Left ventricle myocardium superior (tissue), 1 donor: ENCODE measurements around the gene TCEA2. TPM values are rescaled to one million over a fixed set of nuclear protein-coding genes. Genes with fewer than 3 reads are reported as not detected.

Experiments used
- ATAC-seq: fragments of 200-7000 bp; cut with Tn5 transposase; one replicate; pipeline ENCODE4 v1.9.1; 2020; ENCODE audit warnings: mild to moderate bottlenecking, moderate library complexity
- DNase-seq: peaks from one replicate; pipeline ENCODE4 v3.0.0-alpha.2; 2020
- intact Hi-C: fragments of 100-400 bp; cut with micrococcal nuclease; formaldehyde crosslinking; loops from one replicate; pipeline ENCODE4 v1.11.0; 2022
- long read RNA-seq: library from polyadenylated mRNA; unstranded; transcript quantifications from one replicate; pipeline ENCODE4 v2.0.0, GENCODE V29; 2021
- total RNA-seq: library from RNA; stranded (reverse); fragmentation: NEBNext Ultra II Directional; extraction: Animal tissue kit (Norgen Biotek cat#: 25700); gene quantifications from one replicate; pipeline ENCODE4 v1.2.1, GENCODE V29; 2021
- donor health status: DM: no; HTN: yes; CAD: no; lungs with severe emphysema.

Gene TCEA2
- total RNA-seq, result 35.6 TPM
- long read RNA-seq, transcript TCEA2-202 (10 exons, 1,235 nt), result major isoform, 54 of 73 reads
- long read RNA-seq, partial matches to known transcripts, result 4 of 73 reads
- long read RNA-seq, other reads (novel, unspliced or antisense), result 14 of 73 reads

GRCh38 chr20:64062596-64063388, at the start of gene TCEA2:
TSS of gene TCEA2 (plus strand) at chr20:64063198. CDS start at chr20:64063313, 115 bp downstream.
- DNase-seq (peak; percentile 99), ATAC-seq (peak; percentile 95)
- intact Hi-C loops, result no loop called here

- intact Hi-C loops, result no loop called here
- ATAC-seq (no peak), DNase-seq (no peak)
These were observed 47.4 kb upstream of the TCEA2 start for GRCh38 chr20:64015635-64016034.

GRCh38 chr20:64021124-64021975, 41.6 kb upstream of the TCEA2 start:
- ATAC-seq (no peak), DNase-seq (no peak)
- intact Hi-C loops, result no loop called here

GRCh38 chr20:64022671-64023360, 40.2 kb upstream of the TCEA2 start:
- no peak for DNase-seq
- intact Hi-C loops, result no loop called here

DNA sequence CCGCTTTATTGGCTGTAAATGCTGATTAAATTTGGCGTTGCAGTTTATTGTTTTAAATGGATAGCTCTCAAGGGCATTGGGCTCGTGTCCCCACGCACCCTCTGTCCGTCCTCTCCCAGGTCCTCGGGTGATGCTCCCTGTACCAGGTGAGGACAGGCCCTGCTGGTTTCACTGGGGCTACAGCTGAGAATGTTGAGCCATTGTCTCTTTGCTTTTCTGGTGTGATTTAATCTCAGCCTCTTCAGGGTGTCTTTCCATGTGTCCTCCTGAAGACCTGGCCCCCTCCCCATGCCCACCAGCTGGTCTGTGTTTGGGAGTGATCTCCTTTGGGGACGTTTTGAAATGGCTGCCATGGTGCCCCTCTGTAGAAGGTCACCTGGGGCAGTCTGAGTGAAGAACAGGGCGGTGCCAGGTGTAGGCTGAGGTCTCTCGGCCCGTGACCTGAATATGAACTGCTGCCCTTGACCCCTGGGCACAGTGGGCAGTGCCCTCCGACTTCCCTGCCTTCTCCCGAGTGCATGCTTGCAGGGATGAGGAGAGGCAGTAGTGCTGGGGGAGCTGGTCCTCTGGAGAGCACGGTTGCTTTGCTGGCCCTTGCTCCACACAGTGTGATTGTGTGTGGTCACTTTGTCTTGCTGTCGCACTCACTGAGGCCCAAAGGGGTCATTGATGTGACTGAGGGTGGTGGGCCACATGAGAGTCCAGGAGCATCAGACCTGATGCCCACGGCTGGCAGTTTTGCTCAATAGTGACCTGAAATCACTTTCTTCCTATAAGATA, 39.4 kb upstream of the TCEA2 start:
- DNase-seq (no peak), ATAC-seq (no peak)
- intact Hi-C loops, result no loop called here

More at GRCh38 chr20:64022671-64023360, 40.2 kb upstream of the TCEA2 start:
- ATAC-seq, result no peak

- ATAC-seq (no peak), DNase-seq (no peak)
- intact Hi-C loops, result no loop called here
These were observed 38.6 kb upstream of the TCEA2 start for GRCh38 chr20:64024141-64024990.

- no peak for ATAC-seq
- intact Hi-C loops, result no loop called here
- no peak for DNase-seq
These were observed 37.7 kb upstream of the TCEA2 start for GRCh38 chr20:64025101-64025825.

GRCh38 chr20:64025826-64026412, 37.1 kb upstream of the TCEA2 start:
- intact Hi-C loops, result no loop called here
- ATAC-seq (no peak), DNase-seq (no peak)

DNA sequence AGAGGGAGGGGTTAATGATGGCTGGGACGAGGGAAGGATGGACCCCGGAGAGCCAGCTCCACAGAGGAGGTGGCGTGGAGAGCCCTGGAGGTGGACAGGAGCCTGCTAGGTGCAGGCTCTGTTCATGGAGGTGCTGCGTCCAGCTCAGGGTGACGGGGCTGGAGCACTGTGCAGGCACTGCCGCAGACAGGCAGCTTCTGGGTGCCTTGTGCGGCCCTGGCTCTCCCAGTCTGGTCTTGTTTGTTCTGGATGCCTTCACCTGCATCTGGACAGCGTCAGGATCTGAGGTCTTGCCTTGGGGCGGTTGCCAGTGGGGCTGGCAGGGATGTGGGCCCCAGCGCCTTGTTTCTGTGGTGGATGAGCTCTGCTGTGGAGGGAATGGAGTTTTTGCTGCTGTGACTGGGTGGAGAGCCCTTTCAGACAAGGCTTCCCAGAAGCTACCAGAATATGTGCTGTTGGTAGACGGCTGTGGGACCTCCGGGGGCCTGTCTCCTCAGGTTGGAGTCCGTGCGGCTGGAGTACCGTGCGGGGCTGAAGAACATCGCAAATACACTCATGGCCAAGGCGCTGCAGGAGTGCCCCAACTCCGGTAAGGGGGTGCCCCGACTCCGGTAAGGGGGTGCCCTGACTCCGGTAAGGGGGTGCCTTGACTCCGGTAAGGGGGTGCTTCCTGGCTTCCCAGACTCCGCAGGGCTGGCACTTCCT, 34.9 kb upstream of the TCEA2 start:
- DNase-seq (no peak), ATAC-seq (no peak)
- intact Hi-C loops, result no loop called here

- intact Hi-C loops, result no loop called here
- DNase-seq, result no peak
- no peak for ATAC-seq
These were observed 33.5 kb upstream of the TCEA2 start for GRCh38 chr20:64029293-64030117.

GRCh38 chr20:64030371-64031134, 32.4 kb upstream of the TCEA2 start:
- intact Hi-C loops, result no loop called here
- ATAC-seq (no peak), DNase-seq (no peak)

DNA sequence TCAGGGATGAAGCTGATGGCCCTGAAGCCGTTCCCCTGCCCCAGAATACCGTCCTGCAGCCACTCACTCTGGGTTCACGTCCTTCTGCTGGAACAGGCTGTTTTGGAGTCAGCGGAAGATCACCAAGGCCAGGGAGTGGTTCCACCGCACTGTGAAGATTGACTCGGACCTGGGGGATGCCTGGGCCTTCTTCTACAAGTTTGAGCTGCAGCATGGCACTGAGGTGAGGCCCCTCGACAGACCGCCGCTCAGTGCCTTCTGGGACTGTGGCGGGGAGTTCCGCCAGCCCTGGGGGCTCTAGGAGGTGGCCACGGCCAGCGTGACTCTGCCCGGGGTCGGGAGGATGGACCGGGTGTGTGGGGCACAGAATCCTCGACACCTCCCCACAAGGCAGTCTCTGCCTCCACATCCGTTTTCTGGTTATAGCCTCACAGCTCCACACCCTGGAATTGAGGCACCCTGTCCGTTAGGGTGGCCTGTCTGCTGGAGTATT, 31.1 kb upstream of the TCEA2 start:
- ATAC-seq (no peak), DNase-seq (no peak)
- intact Hi-C loops, result no loop called here

- ATAC-seq, result no peak
- intact Hi-C loops, result no loop called here
- DNase-seq, result no peak
These were observed 30.0 kb upstream of the TCEA2 start for GRCh38 chr20:64032706-64033624.
